B cell (primary cell): ENCODE data around the gene DAG1.

Experiments
- EZH2 ChIP-seq: IDR thresholded peaks from 2 replicates; pipeline ENCODE4 v1.6.1; 2012; ENCODE audit warnings: borderline replicate concordance, low read depth, mild to moderate bottlenecking, moderate library complexity, low read length; ENCODE audit not compliant: insufficient read depth, poor library complexity, severe bottlenecking
- TF ChIP-seq, protein P1 (sequence below): fragments of 200-600 bp; IDR thresholded peaks from one replicate; pipeline ENCODE4 v1.8.0; 2022; ENCODE audit warnings: antibody characterized with exemption, mild to moderate bottlenecking

- TF ChIP-seq, protein P1, sequence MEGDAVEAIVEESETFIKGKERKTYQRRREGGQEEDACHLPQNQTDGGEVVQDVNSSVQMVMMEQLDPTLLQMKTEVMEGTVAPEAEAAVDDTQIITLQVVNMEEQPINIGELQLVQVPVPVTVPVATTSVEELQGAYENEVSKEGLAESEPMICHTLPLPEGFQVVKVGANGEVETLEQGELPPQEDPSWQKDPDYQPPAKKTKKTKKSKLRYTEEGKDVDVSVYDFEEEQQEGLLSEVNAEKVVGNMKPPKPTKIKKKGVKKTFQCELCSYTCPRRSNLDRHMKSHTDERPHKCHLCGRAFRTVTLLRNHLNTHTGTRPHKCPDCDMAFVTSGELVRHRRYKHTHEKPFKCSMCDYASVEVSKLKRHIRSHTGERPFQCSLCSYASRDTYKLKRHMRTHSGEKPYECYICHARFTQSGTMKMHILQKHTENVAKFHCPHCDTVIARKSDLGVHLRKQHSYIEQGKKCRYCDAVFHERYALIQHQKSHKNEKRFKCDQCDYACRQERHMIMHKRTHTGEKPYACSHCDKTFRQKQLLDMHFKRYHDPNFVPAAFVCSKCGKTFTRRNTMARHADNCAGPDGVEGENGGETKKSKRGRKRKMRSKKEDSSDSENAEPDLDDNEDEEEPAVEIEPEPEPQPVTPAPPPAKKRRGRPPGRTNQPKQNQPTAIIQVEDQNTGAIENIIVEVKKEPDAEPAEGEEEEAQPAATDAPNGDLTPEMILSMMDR = no peak
- no peak for TF ChIP-seq EZH2
Measured at GRCh38 chr3:49512781-49513355, 42.8 kb downstream of the DAG1 start.
